Aorta (tissue), 5 donors: ENCODE measurements around the gene SPDYE4. TPM values are rescaled to one million over a fixed set of nuclear protein-coding genes. Genes with fewer than 3 reads are reported as not detected.

ENCODE experiments used
- ATAC-seq: fragments of 200-7000 bp; cut with Tn5 transposase; one replicate; pipeline ENCODE4 v1.9.1; 2022; ENCODE audit warnings: moderate library complexity; ENCODE audit not compliant: low FRiP score
- DNase-seq, 2 donors: peaks; one replicate each; pipeline ENCODE4 v3.0.0-alpha.2; 2020
- H3K27ac ChIP-seq, 2 donors: one replicate each; pipeline ENCODE4 v1.5.1; 2013; ENCODE audit warnings: low read length in 2 of 2, mild to moderate bottlenecking in 2 of 2, moderate library complexity in 2 of 2, control low read depth in 1 of 2, inconsistent platforms in 1 of 2, low read depth in 1 of 2
- H3K27me3 ChIP-seq, 2 donors: one replicate each; pipeline ENCODE4 v1.6.1; 2013; ENCODE audit warnings: control low read depth in 1 of 2, low read length in 1 of 2, mild to moderate bottlenecking in 1 of 2, moderate library complexity in 1 of 2; ENCODE audit not compliant: insufficient read depth in 2 of 2, control insufficient read depth in 1 of 2
- H3K36me3 ChIP-seq, 2 donors: one replicate each; pipeline ENCODE4 v1.6.1; 2013; ENCODE audit warnings: control low read depth in 1 of 2, low read length in 1 of 2, mild to moderate bottlenecking in 1 of 2; ENCODE audit not compliant: insufficient read depth in 2 of 2, control insufficient read depth in 1 of 2
- H3K4me1 ChIP-seq, 2 donors: one replicate each; pipeline ENCODE4 v1.6.1; 2013; ENCODE audit warnings: low read length in 2 of 2, control low read depth in 1 of 2, mild to moderate bottlenecking in 1 of 2, moderate library complexity in 1 of 2; ENCODE audit not compliant: insufficient read depth in 2 of 2, control insufficient read depth in 1 of 2
- H3K4me3 ChIP-seq, 2 donors: one replicate each; pipeline ENCODE4 v1.5.1; 2013; ENCODE audit warnings: low read length in 2 of 2, control low read depth in 1 of 2, mild to moderate bottlenecking in 1 of 2
- H3K9me3 ChIP-seq: one replicate; pipeline ENCODE4 v1.6.1; 2013; ENCODE audit warnings: mild to moderate bottlenecking, low read length; ENCODE audit not compliant: control insufficient read depth
- WGBS, 2 donors: extraction: QIAGEN DNeasy Blood & Tissue Kit; methylation state at CpG; one replicate each; pipeline ENCODE4 v1.1.7; 2013; 5-methylcytosine and 5-hydroxymethylcytosine counted together
- intact Hi-C, 2 donors: fragments of 100-400 bp; cut with DNase I; formaldehyde crosslinking; loops; one replicate each; pipeline versions ENCODE4 v1.14.2 to v1.15.0; 2022
- polyA plus RNA-seq, 2 donors: library from polyadenylated mRNA; stranded (reverse); fragments of 200-250 nt; gene quantifications; one replicate each; pipeline ENCODE4 v1.2.3, GENCODE V29; 2013
- total RNA-seq, 2 donors: library from RNA; stranded (reverse); fragmentation: NEBNext Ultra II Directional; extraction: Animal tissue kit (Norgen Biotek cat#: 25700); gene quantifications; one replicate each; pipeline ENCODE4 v1.2.1, GENCODE V29; 2021
- donor health status: healthy with polysubstance abuse.
- donor health status: Bipolar disorder and iron deficiency.
- donor health status: DM: no; HTN: no; CAD: no.
- donor health status: DM: no; HTN: no; CAD: no.
- donor health status: DM: yes; HTN: yes; CAD: no.

The SPDYE4 gene
- total and polyA plus RNA-seq, 4 donors, result not detected

DNA sequence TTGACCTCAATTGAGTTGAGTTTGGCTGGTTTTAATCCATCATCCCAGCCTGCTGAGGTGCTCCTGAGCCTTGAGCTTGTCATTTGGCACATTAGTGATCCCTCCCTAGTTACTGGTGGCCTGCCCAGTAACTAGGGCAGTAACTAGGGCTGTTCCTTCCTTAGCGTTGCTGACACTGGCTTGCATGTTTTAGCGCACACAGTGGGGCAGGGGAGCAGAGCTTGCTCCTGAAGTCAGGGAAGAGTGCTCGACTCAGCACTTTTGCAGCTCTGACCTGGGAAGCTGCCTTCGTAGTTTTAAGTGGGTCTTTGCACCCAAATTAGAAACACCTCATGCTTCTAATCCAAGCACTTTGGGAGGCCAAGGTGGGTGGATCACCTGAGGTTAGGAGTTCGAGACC lies 29.4 kb downstream of the SPDYE4 start:
- Histone ChIP-seq H3K4me1 (no peaks in the 10 kb centered on the region), H3K27ac (no peak overlapping the region), H3K9me3 (no peaks in the 10 kb centered on the region), H3K36me3 (no peaks in the 10 kb centered on the region), H3K27me3 (no peaks in the 10 kb centered on the region), H3K4me3 (no peak overlapping the region)
- DNase-seq, result no peak
- no peak for ATAC-seq
- intact Hi-C loops, result no loop called here
- WGBS, 2 donors, result 68 to 70% methylated on average over 5 of the region's 5 CpGs

- Histone ChIP-seq H3K9me3 (no peaks in the 10 kb centered on the region), H3K4me1 (no peaks in the 10 kb centered on the region), H3K27me3 (no peaks in the 10 kb centered on the region), H3K4me3 (no peak overlapping the region), H3K36me3 (no peaks in the 10 kb centered on the region), H3K27ac (no peak overlapping the region)
- no peak for ATAC-seq
- intact Hi-C loops, result no loop called here
- DNase-seq, result no peak
- WGBS, 2 donors, result 86 to 88% methylated on average over 13 of the region's 13 CpGs
Measured at GRCh38 chr17:8728251-8728938, 30.0 kb downstream of the SPDYE4 start.

DNA sequence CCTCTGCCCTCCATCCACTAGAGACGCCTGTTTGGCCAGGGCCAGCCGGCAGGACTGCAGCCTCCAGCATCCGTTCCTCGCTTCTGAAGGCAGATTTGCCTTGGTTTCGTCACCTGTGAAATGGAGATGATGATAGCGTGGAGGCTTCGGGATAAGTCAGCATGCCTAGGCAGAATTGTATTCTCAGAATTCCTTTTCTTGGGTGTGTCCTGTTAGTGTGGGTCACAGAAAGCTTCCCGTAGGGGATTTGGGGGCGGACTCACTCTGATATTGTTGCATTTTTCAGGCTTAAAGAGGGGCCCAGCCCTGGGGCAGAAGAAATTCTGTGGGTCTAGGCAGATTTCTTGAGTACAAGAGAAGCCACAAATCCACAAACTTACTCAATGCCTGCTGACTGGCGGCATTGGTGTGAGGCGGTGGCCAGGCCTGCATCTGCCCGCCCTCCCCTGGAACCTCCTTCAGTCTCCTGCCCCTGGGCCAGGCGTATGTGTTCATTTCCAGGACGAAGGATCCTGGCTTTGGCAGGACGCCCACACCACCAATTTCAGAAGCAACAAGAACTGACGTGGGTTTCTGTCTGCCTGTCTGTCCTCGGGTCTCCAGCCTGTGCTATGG lies 31.3 kb downstream of the SPDYE4 start:
- H3K36me3 ChIP-seq, result no peaks in the 10 kb centered on the region
- peaks cover 0 to under 1% of the 10 kb centered on the region in 2 donors for H3K4me1 ChIP-seq
- intact Hi-C loops, result no loop called here
- peak; percentile 55 for ATAC-seq
- H3K9me3 ChIP-seq, result no peaks in the 10 kb centered on the region
- H3K27me3 ChIP-seq, result no peaks in the 10 kb centered on the region
- no peak overlapping the region for H3K4me3 ChIP-seq
- H3K27ac ChIP-seq, result no peak overlapping the region
- 58 to 65% methylated on average over 17 of the region's 17 CpGs for WGBS, 2 donors
- DNase-seq, result peak in 1 of 2 donors; percentile 63

DNA sequence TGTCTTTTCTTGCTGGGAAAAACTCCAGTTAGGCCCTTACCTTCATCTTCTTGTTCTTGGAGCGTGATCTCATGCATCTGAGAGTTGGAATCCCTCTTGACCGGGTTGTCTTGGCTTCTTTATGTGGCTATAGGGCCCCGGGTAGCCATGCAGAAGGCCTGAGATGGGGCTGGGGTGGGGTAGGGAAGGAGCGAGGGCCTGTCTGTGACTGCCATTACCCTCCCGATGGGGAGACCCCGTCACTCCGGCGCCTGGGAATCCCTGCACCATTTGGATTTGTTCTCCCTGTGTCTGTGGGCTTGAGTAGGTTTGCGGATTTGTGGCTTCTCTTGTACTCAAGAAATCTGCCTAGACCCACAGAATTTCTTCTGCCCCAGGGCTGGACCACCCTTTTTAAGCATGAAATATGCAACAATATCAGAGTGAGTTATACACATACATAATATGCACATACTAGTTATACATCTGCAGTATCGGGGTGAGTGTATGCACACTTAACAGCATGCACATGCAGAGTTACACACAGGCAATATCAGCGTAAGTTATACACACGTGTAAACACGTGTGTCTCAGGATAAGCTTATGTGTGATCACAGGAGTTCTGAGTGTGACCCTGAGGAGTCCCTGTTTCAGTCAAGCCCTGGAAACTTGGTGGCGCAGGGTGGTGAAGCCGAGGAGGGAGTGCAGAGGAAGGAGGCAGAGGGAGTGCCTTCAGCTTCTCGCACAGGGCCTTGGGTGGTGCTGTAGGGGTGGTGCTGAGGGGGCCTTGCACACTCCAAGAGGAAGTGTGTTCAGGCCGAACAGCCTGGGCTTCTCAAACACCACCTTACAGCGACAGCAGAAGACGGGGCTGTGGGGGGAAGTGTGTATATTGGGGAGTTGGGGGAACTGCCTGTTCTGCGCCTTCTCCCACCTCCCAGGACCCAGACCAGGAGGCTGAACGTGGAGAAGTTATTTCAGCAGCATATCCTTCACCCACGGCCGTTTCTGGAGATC lies 32.2 kb downstream of the SPDYE4 start:
- 86 to 90% methylated on average over 23 of the region's 23 CpGs for WGBS, 2 donors
- ATAC-seq (no peak), DNase-seq (no peak)
- intact Hi-C loops, result no loop called here
- Histone ChIP-seq H3K36me3 (no peaks in the 10 kb centered on the region), H3K27ac (no peak overlapping the region), H3K9me3 (no peaks in the 10 kb centered on the region), H3K27me3 (no peaks in the 10 kb centered on the region), H3K4me3 (no peak overlapping the region), H3K4me1 (peaks cover 0 to 4% of the 10 kb centered on the region in 2 donors)

DNA sequence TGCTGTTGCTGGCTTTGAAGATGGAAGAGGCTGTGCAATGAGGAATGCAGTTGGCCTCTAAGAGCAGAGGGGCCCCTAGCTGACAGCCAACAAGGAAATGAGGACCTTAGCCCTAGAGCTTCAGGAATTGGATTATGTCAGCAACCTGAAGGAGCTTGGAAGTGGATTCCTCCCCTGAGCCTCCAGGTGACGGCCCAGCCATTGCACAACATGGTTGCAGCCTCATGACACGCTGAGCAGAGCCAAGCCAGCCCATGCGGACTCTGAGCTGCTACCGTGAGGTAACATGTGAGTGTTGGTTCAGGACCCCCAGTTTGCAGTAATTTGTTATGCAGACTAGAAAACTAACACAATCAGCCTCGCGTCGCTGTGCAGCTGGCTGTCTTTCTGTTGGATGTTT lies 33.9 kb downstream of the SPDYE4 start:
- Histone ChIP-seq H3K27me3 (no peaks in the 10 kb centered on the region), H3K4me1 (peaks cover 0 to 4% of the 10 kb centered on the region in 2 donors), H3K9me3 (no peaks in the 10 kb centered on the region), H3K27ac (no peak overlapping the region), H3K4me3 (no peak overlapping the region), H3K36me3 (no peaks in the 10 kb centered on the region)
- intact Hi-C loops, result no loop called here
- ATAC-seq, result no peak
- DNase-seq, result no peak
- 92 to 97% methylated on average over 7 of the region's 7 CpGs for WGBS, 2 donors

GRCh38 chr17:8720596-8720995 lies 37.8 kb downstream of the SPDYE4 start:
- Histone ChIP-seq H3K36me3 (no peaks in the 10 kb centered on the region), H3K4me1 (peaks cover 0 to 4% of the 10 kb centered on the region in 2 donors), H3K27ac (no peak overlapping the region), H3K27me3 (no peaks in the 10 kb centered on the region), H3K4me3 (no peak overlapping the region), H3K9me3 (no peaks in the 10 kb centered on the region)
- WGBS, 2 donors, result 86 to 91% methylated on average over 9 of the region's 9 CpGs
- intact Hi-C loops, result no loop called here
- peak in 1 of 2 donors; percentile 12 for DNase-seq
- ATAC-seq, result no peak

DNA sequence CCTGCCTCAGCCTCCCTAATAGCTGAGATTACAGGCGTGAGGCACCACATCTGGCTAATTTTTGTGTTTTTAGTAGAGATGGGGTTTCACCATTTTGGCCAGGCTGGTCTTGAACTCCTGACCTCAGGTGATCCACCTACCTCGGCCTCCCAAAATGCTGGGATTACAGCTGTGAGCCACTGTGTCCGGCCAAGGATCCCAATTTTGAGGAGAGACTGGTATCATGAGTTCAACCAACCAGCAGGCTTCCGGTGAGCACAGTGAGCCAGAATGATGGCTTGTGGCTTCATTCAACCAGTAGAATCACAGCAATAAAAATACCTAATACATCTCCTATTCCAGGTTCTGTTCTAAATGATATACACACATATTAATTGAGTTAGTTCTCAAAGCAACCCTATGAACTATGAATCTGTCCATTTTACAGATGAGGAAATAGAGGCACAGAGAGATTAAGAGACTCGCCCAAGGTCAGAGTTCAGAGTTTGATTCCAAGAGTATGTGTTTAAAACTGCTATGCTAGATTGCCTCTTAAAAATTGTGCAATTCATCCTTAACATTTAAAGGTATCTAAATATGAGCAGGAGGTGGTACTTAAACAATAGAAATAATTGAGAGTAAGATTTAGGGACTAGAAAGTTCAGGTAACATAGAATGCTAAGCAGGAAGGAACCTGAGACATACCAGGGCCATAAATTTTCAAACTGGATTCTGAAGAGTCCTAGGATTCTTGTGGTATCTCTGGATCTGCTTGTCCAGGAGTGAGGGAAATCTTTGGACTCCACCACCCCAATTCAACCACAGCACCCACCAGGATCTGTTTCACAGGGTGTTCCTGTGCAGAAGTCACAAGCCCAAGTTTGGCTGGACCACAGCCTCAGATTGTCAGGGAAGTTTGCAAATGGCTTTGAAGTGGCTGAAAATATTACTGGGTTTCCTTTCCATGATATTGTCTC lies 38.8 kb downstream of the SPDYE4 start:
- ATAC-seq, result no peak
- no peaks in the 10 kb centered on the region for H3K9me3 ChIP-seq
- WGBS, 2 donors, result 88 to 91% methylated on average over 5 of the region's 5 CpGs
- no peak overlapping the region for H3K4me3 ChIP-seq
- H3K4me1 ChIP-seq, result peaks cover 0 to 4% of the 10 kb centered on the region in 2 donors
- H3K27me3 ChIP-seq, result no peaks in the 10 kb centered on the region
- H3K27ac ChIP-seq, result no peak overlapping the region
- intact Hi-C loops, result no loop called here
- no peak for DNase-seq
- no peaks in the 10 kb centered on the region for H3K36me3 ChIP-seq
